Mucosa of rectum (tissue), 2 donors: Measurements from ENCODE around the gene MAN1A1.

ENCODE experiments used
- H3K27ac ChIP-seq, 2 donors: one replicate each; pipeline ENCODE4 v1.7.0; 2013; ENCODE audit warnings: inconsistent platforms in 2 of 2, low read depth in 2 of 2, low read length in 2 of 2
- H3K27me3 ChIP-seq, 2 donors: one replicate each; pipeline ENCODE4 v1.7.0; 2013; ENCODE audit warnings: low read length in 2 of 2; ENCODE audit not compliant: control insufficient read depth in 2 of 2, insufficient read depth in 2 of 2
- H3K36me3 ChIP-seq, 2 donors: one replicate each; pipeline ENCODE4 v1.7.0; 2013; ENCODE audit warnings: low read length in 2 of 2; ENCODE audit not compliant: control insufficient read depth in 2 of 2, insufficient read depth in 2 of 2
- H3K4me1 ChIP-seq, 2 donors: one replicate each; pipeline ENCODE4 v1.7.0; 2013; ENCODE audit warnings: low read length in 2 of 2, mild to moderate bottlenecking in 1 of 2; ENCODE audit not compliant: control insufficient read depth in 2 of 2, insufficient read depth in 2 of 2
- H3K4me3 ChIP-seq, 2 donors: one replicate each; pipeline ENCODE4 v1.7.0; 2013; ENCODE audit warnings: low read length in 2 of 2
- H3K9ac ChIP-seq, 2 donors: one replicate each; pipeline ENCODE4 v1.7.0; 2013; ENCODE audit warnings: low read length in 2 of 2, low read depth in 1 of 2, mild to moderate bottlenecking in 1 of 2
- H3K9me3 ChIP-seq, 2 donors: one replicate each; pipeline ENCODE4 v1.7.0; 2013; ENCODE audit warnings: low read length in 2 of 2; ENCODE audit not compliant: control insufficient read depth in 2 of 2
- donor health status: healthy.
- donor health status: Normal muscosa, but diverticular disease.

Gene MAN1A1

DNA sequence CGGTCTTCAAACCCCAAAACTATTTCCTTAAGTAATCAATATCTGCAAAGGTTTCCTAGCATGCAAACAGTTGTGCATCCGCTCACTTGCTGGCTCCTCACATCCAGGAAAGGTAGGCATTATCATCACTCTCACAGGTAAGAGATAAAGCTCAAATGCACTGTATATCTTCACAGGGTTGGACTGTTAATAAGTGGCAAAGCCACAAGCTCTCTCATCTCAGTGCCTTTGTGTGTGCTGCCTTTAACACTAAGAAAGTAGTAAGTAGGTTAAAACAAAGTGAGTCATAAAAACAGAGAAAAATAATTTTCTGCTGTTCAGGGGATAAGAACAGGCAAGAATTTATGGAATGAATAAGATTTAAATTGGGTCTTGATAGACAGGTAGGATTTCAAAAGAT lies 21.3 kb downstream of the MAN1A1 start:
- H3K4me1 ChIP-seq, result peaks cover 0 to 3% of the 10 kb centered on the region in 2 donors
- no peak overlapping the region for H3K4me3 ChIP-seq
- no peak overlapping the region for H3K9ac ChIP-seq
- H3K9me3 ChIP-seq, result no peaks in the 10 kb centered on the region
- H3K27ac ChIP-seq, result no peak overlapping the region
- no peaks in the 10 kb centered on the region for H3K36me3 ChIP-seq
- no peaks in the 10 kb centered on the region for H3K27me3 ChIP-seq

DNA sequence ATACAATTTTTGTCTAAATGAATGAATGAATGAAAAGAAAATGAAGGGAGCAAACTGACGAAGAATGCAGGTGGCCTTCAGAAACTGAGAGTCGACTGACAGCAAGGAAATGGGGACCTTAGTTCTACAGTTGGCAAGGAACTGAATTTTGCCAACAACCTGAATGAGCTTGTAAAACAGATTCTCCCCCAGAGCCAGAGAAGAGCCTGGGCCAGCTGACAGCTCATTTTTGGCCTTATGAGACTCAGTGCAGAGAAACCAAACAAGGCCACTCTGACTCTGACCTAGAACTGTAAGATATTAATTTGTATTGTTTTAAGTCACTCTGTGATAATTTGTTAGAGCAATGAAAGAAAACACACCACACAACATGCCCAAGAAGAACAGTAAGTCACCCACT lies 21.8 kb downstream of the MAN1A1 start:
- H3K36me3 ChIP-seq, result no peaks in the 10 kb centered on the region
- no peaks in the 10 kb centered on the region for H3K9me3 ChIP-seq
- H3K4me1 ChIP-seq, result peaks cover 0 to 3% of the 10 kb centered on the region in 2 donors
- no peaks in the 10 kb centered on the region for H3K27me3 ChIP-seq
- no peak overlapping the region for H3K4me3 ChIP-seq
- no peak overlapping the region for H3K9ac ChIP-seq
- H3K27ac ChIP-seq, result no peak overlapping the region

DNA sequence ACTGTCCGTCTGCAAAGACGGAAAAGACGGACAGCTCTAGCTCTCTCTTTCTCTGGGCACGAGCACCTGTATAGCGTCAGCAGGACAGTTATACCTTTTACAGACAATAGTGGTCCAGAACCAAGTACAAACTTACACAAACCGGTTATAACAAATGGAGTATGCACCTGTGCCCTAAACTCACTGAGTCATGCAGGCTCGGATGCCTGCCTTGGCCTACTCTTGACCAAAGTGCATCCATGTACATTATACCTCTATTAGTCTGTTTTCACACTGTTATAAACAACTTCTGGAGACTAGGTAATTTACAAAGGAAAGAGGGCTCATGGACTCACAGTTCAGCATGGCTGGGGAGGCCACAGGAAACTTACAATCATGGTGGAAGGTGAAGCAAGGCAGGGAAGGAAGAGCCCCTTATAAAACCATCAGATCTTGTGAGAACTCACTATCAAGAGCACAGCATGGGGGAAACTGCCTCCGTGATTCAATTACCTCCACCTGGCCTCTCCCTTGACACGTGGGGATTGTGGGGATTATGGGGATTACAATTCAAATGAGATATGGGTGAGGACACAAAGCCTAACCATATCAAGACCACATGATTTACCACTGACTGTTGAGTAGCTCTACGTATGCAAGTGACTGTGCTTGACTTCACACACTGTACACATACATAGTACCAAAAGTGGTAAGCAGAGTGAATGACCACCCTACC lies 23.1 kb downstream of the MAN1A1 start:
- peaks cover 0 to 3% of the 10 kb centered on the region in 2 donors for H3K4me1 ChIP-seq
- no peaks in the 10 kb centered on the region for H3K27me3 ChIP-seq
- H3K9me3 ChIP-seq, result no peaks in the 10 kb centered on the region
- H3K36me3 ChIP-seq, result no peaks in the 10 kb centered on the region
- no peak overlapping the region for H3K9ac ChIP-seq
- no peak overlapping the region for H3K4me3 ChIP-seq
- H3K27ac ChIP-seq, result no peak overlapping the region

DNA sequence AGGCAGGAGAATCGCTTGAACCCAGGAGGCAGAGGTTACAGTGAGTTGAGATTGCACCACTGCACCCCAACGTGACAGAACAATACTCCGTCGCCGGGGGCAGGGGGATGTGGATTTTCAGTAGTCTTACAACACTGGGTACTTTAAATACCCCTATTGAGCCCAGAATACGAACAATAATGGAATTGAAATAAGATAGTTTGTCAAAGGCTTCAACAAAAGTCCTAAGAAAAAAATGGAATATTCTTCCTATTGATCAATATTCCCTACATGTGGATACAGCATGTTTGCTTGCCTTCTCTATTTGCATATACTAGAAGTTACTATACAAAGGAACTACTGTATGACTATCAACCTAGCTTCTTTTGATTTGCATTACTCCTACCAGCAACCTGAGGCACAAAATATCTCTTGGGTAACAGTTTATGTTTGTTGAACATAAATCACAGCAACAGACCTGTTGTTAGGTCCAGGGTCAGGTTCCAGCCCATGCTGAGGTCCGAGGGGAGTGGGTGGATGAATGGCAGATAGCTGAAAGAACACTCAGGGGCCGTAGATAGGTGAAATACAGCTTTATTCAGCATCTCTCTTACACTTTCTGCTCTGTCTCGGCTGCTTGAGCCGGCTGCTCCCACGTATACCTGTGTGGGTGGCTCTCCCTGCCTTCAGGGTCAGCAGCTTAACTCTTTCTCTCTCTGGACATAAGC lies 23.8 kb downstream of the MAN1A1 start:
- peaks cover 0 to 3% of the 10 kb centered on the region in 2 donors for H3K4me1 ChIP-seq
- no peak overlapping the region for H3K27ac ChIP-seq
- no peak overlapping the region for H3K4me3 ChIP-seq
- H3K9me3 ChIP-seq, result no peaks in the 10 kb centered on the region
- H3K27me3 ChIP-seq, result no peaks in the 10 kb centered on the region
- no peaks in the 10 kb centered on the region for H3K36me3 ChIP-seq
- H3K9ac ChIP-seq, result no peak overlapping the region

DNA sequence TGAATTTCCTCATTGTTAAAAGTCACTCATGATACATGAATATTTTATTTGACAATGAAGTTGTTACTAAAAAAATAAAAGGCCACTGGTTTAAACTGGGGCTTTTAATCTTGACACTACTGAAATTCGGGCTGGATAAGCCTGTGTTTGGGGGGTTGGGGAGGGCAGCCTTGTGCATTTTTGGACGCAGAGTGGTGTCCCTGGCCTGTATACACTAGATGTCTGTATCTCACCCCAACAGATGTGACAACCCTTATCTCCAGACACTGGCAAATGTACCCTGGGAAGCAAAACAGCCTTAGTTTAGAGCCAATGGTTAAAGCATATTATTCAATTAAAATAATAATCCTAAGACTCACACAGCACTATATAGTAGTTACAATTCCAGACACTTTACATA lies 24.8 kb downstream of the MAN1A1 start:
- Histone ChIP-seq H3K36me3 (no peaks in the 10 kb centered on the region), H3K9me3 (no peaks in the 10 kb centered on the region), H3K27me3 (no peaks in the 10 kb centered on the region), H3K27ac (no peak overlapping the region), H3K9ac (no peak overlapping the region), H3K4me1 (peaks cover 0 to 3% of the 10 kb centered on the region in 2 donors), H3K4me3 (no peak overlapping the region)

DNA sequence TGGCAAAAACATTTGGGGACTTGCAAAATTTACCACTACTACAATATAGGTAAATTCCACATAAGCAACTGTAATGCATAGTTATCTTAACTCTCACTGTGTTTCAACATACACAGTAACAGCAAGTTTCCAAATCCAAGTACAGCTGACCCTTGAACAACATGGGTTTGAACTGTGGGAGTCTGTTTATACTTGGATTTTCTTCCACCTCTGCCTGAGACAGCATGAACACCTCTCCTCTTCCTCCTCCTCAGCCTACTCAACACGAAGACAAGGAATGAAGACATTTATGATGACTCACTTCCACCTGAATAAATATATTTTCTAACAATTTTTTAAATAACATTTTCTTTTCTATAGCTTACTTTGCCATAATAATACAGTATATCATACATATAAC lies 25.6 kb downstream of the MAN1A1 start:
- Histone ChIP-seq H3K9me3 (no peaks in the 10 kb centered on the region), H3K4me3 (no peak overlapping the region), H3K9ac (no peak overlapping the region), H3K4me1 (peaks cover 0 to 2% of the 10 kb centered on the region in 2 donors), H3K27me3 (no peaks in the 10 kb centered on the region), H3K36me3 (no peaks in the 10 kb centered on the region), H3K27ac (no peak overlapping the region)

DNA sequence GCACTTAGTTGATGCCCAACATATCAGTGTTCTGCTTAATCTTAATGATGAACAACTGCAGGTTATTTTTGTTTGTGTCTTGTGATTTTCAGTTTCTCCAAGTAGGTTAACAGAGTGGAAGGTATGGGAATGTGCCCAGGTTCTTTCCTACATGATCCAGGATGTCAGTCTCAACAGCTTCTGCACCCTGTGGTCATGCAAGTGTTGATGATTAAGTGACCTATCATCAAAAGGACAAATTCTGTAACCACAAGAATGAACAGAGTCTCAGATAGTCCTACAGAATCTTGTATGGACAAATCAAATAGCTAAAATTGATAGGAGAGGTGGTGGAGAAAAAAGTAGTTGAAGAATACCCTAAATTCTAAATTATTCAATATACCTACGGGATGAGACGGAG lies 26.1 kb downstream of the MAN1A1 start:
- Histone ChIP-seq H3K27me3 (no peaks in the 10 kb centered on the region), H3K36me3 (no peaks in the 10 kb centered on the region), H3K4me1 (no peaks in the 10 kb centered on the region), H3K9ac (no peak overlapping the region), H3K27ac (no peak overlapping the region), H3K9me3 (no peaks in the 10 kb centered on the region), H3K4me3 (no peak overlapping the region)

DNA sequence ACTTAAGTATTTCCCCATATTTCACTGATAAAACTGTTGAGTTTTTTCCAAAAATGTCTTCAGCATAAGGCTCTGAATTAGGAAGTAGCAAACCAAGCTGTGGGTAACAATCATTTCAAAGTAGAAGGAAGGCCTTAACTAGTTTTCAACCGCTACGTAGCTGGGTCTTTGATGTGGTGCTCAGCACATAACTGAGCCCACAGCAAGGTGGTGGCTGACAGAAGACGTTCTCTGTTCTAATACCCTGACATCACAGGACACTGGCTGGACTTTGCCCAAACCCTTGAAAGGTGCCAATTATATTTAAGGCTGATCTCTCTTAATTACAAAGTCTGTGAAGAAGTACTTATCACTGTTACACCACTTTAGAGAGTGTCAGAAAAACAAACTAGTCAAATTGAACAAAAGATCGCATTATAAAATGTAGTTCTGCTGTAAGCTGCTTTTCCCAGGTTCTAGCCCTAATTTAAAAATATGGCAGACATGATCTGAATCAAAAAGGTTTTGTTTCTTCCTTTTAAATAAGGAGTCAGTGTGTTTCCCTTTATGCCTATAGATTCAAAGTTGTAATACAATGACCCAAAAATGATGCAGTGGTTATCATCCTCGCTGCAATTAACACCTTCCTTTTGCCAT lies 26.7 kb downstream of the MAN1A1 start:
- Histone ChIP-seq H3K4me3 (no peak overlapping the region), H3K4me1 (no peaks in the 10 kb centered on the region), H3K27me3 (no peaks in the 10 kb centered on the region), H3K9ac (no peak overlapping the region), H3K36me3 (no peaks in the 10 kb centered on the region), H3K27ac (no peak overlapping the region), H3K9me3 (no peaks in the 10 kb centered on the region)

DNA sequence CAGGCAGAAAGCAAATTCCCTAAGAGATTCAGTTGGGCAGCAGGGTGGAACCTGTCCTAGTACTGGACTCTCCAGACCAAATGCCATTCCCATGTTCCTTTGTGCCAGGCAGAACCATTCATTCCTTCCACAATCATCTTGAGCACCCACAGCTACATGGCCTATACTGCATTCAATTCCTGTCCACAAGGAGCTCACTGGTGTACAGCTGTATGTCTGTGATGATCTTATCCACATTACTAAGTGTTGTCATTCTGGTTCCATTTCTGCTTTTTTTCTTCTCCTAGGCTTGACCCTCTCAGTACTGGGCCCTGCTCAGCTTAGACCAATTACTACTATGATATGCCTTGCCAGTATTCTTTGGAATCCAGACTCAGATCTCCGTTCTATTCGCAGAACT lies 27.5 kb downstream of the MAN1A1 start:
- Histone ChIP-seq H3K4me3 (no peak overlapping the region), H3K4me1 (no peaks in the 10 kb centered on the region), H3K36me3 (no peaks in the 10 kb centered on the region), H3K9ac (no peak overlapping the region), H3K27me3 (no peaks in the 10 kb centered on the region), H3K27ac (no peak overlapping the region), H3K9me3 (no peaks in the 10 kb centered on the region)

DNA sequence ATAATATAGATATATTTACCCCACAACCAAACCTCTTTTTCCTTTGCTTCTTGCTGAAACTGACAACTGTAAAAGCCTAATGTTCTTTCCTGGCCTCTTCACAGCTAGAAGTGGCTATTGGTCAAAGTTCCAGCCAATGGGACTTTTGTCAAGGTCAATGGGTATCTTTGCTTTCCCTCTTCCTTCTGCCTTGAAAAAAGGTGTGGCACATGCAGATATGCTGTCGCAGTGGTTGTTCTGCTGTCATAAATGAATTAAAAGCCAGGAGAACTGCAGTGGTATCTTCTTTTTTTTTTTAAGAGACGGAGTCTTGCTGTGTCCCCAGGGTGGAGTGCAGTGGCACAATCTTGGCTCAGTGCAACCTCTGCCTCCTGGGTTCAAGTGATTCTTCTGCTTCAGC lies 29.9 kb downstream of the MAN1A1 start:
- Histone ChIP-seq H3K27ac (no peak overlapping the region), H3K9me3 (no peaks in the 10 kb centered on the region), H3K4me1 (peaks cover 1 to 2% of the 10 kb centered on the region in 2 donors), H3K27me3 (no peaks in the 10 kb centered on the region), H3K9ac (no peak overlapping the region), H3K4me3 (no peak overlapping the region), H3K36me3 (no peaks in the 10 kb centered on the region)
